Naive thymus-derived CD4-positive, alpha-beta T cell (primary cell): ENCODE data around the gene CAMTA1. TPM values are rescaled to one million over a fixed set of nuclear protein-coding genes. Genes with fewer than 3 reads are reported as not detected.
"Not testable (repeated sequence)": the region's sequence is repeated elsewhere in the genome, so short reads cannot be mapped to it uniquely, and the experiment has no call there.

Experiments
- ATAC-seq: fragments of 150-1000 bp; cut with Tn5 transposase; 2 replicates; pipeline ENCODE4 v1.10.0; 2021; ENCODE audit warnings: mild to moderate bottlenecking, moderate library complexity
- CTCF ChIA-PET: fragments of 350-600 bp; sonication (Branson Sonifier 250); formaldehyde crosslinking; loops from one replicate; lab custom pipeline; 2021; ENCODE audit warnings: antibody characterized with exemption; lab: Charles Lee
- POLR2A ChIA-PET: fragments of 350-600 bp; sonication (Branson Sonifier 250); formaldehyde crosslinking; loops from one replicate; lab custom pipeline; 2021; ENCODE audit warnings: antibody characterized with exemption, inconsistent platforms; lab: Charles Lee
- DNase-seq, 9 donors: peaks; one replicate each; pipeline versions ENCODE4 v3.0.0 to v3.0.0-alpha.2; 2020 to 2022; ENCODE audit warnings: mixed read lengths in 1 of 9
- H3K27ac ChIP-seq: one replicate; pipeline ENCODE4 v1.7.0; 2013; ENCODE audit warnings: mild to moderate bottlenecking, low read depth, low read length, moderate library complexity
- H3K27me3 ChIP-seq, 2 donors: one replicate each; pipeline ENCODE4 v1.7.0; 2013; ENCODE audit warnings: low read length in 2 of 2, mild to moderate bottlenecking in 2 of 2, moderate library complexity in 2 of 2; ENCODE audit not compliant: control insufficient read depth in 2 of 2, insufficient read depth in 2 of 2
- H3K36me3 ChIP-seq, 3 experiments: 1 replicate in 2 of 3; 2 replicates in 1 of 3; pipeline ENCODE4 v1.7.0; 2013; ENCODE audit warnings: low read length in 3 of 3, mild to moderate bottlenecking in 3 of 3, moderate library complexity in 1 of 3; ENCODE audit not compliant: insufficient read depth in 3 of 3, control insufficient read depth in 2 of 3
- H3K4me1 ChIP-seq, 2 donors: one replicate each; pipeline ENCODE4 v1.7.0; 2013; ENCODE audit warnings: low read length in 2 of 2, mild to moderate bottlenecking in 2 of 2, moderate library complexity in 1 of 2; ENCODE audit not compliant: control insufficient read depth in 2 of 2, insufficient read depth in 2 of 2
- H3K4me3 ChIP-seq: 2 replicates; pipeline ENCODE4 v1.7.0; 2013; ENCODE audit warnings: mild to moderate bottlenecking, low read length
- H3K9me3 ChIP-seq, 3 experiments: 1 replicate in 2 of 3; 2 replicates in 1 of 3; pipeline ENCODE4 v1.7.0; 2013; ENCODE audit warnings: low read length in 3 of 3; ENCODE audit not compliant: control insufficient read depth in 2 of 3
- H3K27ac Mint-ChIP-seq, 9 donors: one replicate each; pipeline ENCODE4 v1.8.0; 2020 to 2022; ENCODE audit warnings: mixed read lengths in 9 of 9, mild to moderate bottlenecking in 8 of 9, moderate library complexity in 5 of 9, inconsistent platforms in 2 of 9
- H3K27me3 Mint-ChIP-seq, 5 donors: one replicate each; pipeline ENCODE4 v1.8.0; 2021 to 2022; ENCODE audit warnings: mixed read lengths in 5 of 5, mild to moderate bottlenecking in 1 of 5
- H3K36me3 Mint-ChIP-seq, 5 donors: one replicate each; pipeline ENCODE4 v1.8.0; 2020 to 2022; ENCODE audit warnings: mixed read lengths in 5 of 5, mild to moderate bottlenecking in 3 of 5, inconsistent platforms in 1 of 5
- H3K4me1 Mint-ChIP-seq, 7 donors: one replicate each; pipeline ENCODE4 v1.8.0; 2020 to 2022; ENCODE audit warnings: mixed read lengths in 7 of 7, mild to moderate bottlenecking in 3 of 7, inconsistent platforms in 1 of 7
- H3K4me3 Mint-ChIP-seq, 10 donors: one replicate each; pipeline ENCODE4 v1.8.0; 2020 to 2022; ENCODE audit warnings: mild to moderate bottlenecking in 10 of 10, mixed read lengths in 10 of 10, moderate library complexity in 6 of 10, inconsistent platforms in 2 of 10
- H3K9me3 Mint-ChIP-seq, 11 donors: one replicate each; pipeline ENCODE4 v1.8.0; 2020 to 2022; ENCODE audit warnings: mixed read lengths in 11 of 11, mild to moderate bottlenecking in 4 of 11, inconsistent platforms in 1 of 11, moderate library complexity in 1 of 11
- intact Hi-C, 2 donors: fragments of 100-400 bp; cut with micrococcal nuclease; formaldehyde crosslinking; loops; one replicate each; pipeline ENCODE4 v1.15.1; 2023
- polyA plus RNA-seq, 2 donors: library from polyadenylated mRNA; unstranded; fragments of 300-500 nt; fragmentation: Illumina TruSeq; gene quantifications; one replicate each; pipeline ENCODE4 v1.2.3, GENCODE V29; 2021
- total RNA-seq, 6 experiments: library from RNA in 5 of 6; stranded (reverse) in 5 of 6; gene quantifications; 1 replicate in 5 of 6; 2 replicates in 1 of 6; pipeline ENCODE4 v1.2.3 and lab custom pipeline; 2021 to 2026

The CAMTA1 gene
- total and polyA plus RNA-seq, 7 experiments from 2014 or later: 38.1 to 68.6 (median 42.6) TPM

GRCh38 chr1:6831366-6831765, 46.1 kb downstream of the CAMTA1 start:
- Histone ChIP-seq H3K9me3 (no peaks in the 10 kb centered on the region), H3K27ac (no peak overlapping the region), H3K4me1 (no peaks in the 10 kb centered on the region), H3K4me3 (no peak overlapping the region), H3K27me3 (no peaks in the 10 kb centered on the region), H3K36me3 (peaks cover 0 to 7% (median 0%) of the 10 kb centered on the region in 3 experiments)
- H3K27ac Mint-ChIP-seq: peak overlapping the region in 1 of 9 donors; percentile 75
- intact Hi-C loops: no loop called here
- ChIA-PET CTCF (no interaction called here), POLR2A (no interaction called here)
- peaks cover 0 to 20% (median 14%) of the 10 kb centered on the region in 7 donors for H3K4me1 Mint-ChIP-seq
- no peak overlapping the region for H3K4me3 Mint-ChIP-seq
- ATAC-seq (no peak), DNase-seq (no peak)
- H3K27me3 Mint-ChIP-seq: no peaks in the 10 kb centered on the region
- H3K9me3 Mint-ChIP-seq: no peaks in the 10 kb centered on the region
- peaks cover 0 to 44% (median 19%) of the 10 kb centered on the region in 5 donors for H3K36me3 Mint-ChIP-seq

GRCh38 chr1:6832006-6832405, 46.8 kb downstream of the CAMTA1 start:
- H3K27ac Mint-ChIP-seq, H3K4me1 ChIP-seq, H3K36me3 ChIP-seq, intact Hi-C loops, H3K27ac ChIP-seq, DNase-seq, H3K4me3 Mint-ChIP-seq, H3K4me3 ChIP-seq, POLR2A ChIA-PET, H3K9me3 Mint-ChIP-seq, H3K27me3 Mint-ChIP-seq, ATAC-seq, H3K9me3 ChIP-seq, H3K27me3 ChIP-seq: not testable (repeated sequence)
- CTCF ChIA-PET: interaction anchor here (1.1 kb wide), 1 partner anchor 238 kb away, joined by 3 read pairs; no protein-coding TSS in a partner anchor
- H3K36me3 Mint-ChIP-seq: peaks cover 0 to 47% (median 20%) of the 10 kb centered on the region in 5 donors
- peaks cover 0 to 22% (median 14%) of the 10 kb centered on the region in 7 donors for H3K4me1 Mint-ChIP-seq

GRCh38 chr1:6832531-6833188, 47.4 kb downstream of the CAMTA1 start:
- Mint-ChIP-seq H3K27me3 (no peaks in the 10 kb centered on the region), H3K36me3 (peaks cover 0 to 41% (median 14%) of the 10 kb centered on the region in 5 donors), H3K9me3 (no peaks in the 10 kb centered on the region), H3K27ac (peak overlapping the region in 2 of 9 donors; percentile 4 to 42), H3K4me3 (no peak overlapping the region), H3K4me1 (peaks cover 0 to 16% (median 12%) of the 10 kb centered on the region in 7 donors)
- Histone ChIP-seq H3K9me3 (no peaks in the 10 kb centered on the region), H3K36me3 (peaks cover 0 to 7% (median 0%) of the 10 kb centered on the region in 3 experiments), H3K4me3 (no peak overlapping the region), H3K27me3 (no peaks in the 10 kb centered on the region), H3K4me1 (no peaks in the 10 kb centered on the region), H3K27ac (no peak overlapping the region)
- ChIA-PET POLR2A (no interaction called here), CTCF (interaction anchor here (1.1 kb wide), 1 partner anchor 237 kb away, joined by 3 read pairs; no protein-coding TSS in a partner anchor)
- ATAC-seq (no peak), DNase-seq (no peak)
- intact Hi-C loops: no loop called here

GRCh38 chr1:6833804-6834203, 48.5 kb downstream of the CAMTA1 start:
- no peak overlapping the region for H3K27ac Mint-ChIP-seq
- ChIA-PET POLR2A (no interaction called here), CTCF (no interaction called here)

GRCh38 chr1:6834366-6834765, 49.1 kb downstream of the CAMTA1 start:
- POLR2A ChIA-PET: no interaction called here
- ATAC-seq (no peak), DNase-seq (no peak)
- H3K4me1 Mint-ChIP-seq: peaks cover 0 to 15% (median 7%) of the 10 kb centered on the region in 7 donors
- H3K27me3 ChIP-seq: no peaks in the 10 kb centered on the region
- peaks cover 0 to 38% (median 10%) of the 10 kb centered on the region in 5 donors for H3K36me3 Mint-ChIP-seq
- no peak overlapping the region for H3K27ac ChIP-seq
- intact Hi-C loops: no loop called here
- no peaks in the 10 kb centered on the region for H3K9me3 ChIP-seq
- peaks cover 0 to 7% (median 0%) of the 10 kb centered on the region in 3 experiments for H3K36me3 ChIP-seq
- no peaks in the 10 kb centered on the region for H3K9me3 Mint-ChIP-seq
- H3K27ac Mint-ChIP-seq: no peak overlapping the region
- no peaks in the 10 kb centered on the region for H3K4me1 ChIP-seq
- H3K4me3 Mint-ChIP-seq: no peak overlapping the region
- no peak overlapping the region for H3K4me3 ChIP-seq
- CTCF ChIA-PET: no interaction called here
- H3K27me3 Mint-ChIP-seq: no peaks in the 10 kb centered on the region

More at GRCh38 chr1:6833804-6834203, 48.5 kb downstream of the CAMTA1 start:
- peaks cover 0 to 15% (median 7%) of the 10 kb centered on the region in 7 donors for H3K4me1 Mint-ChIP-seq
- H3K4me1 ChIP-seq: no peaks in the 10 kb centered on the region
- H3K27me3 ChIP-seq: no peaks in the 10 kb centered on the region
- no peaks in the 10 kb centered on the region for H3K9me3 Mint-ChIP-seq
- intact Hi-C loops: no loop called here
- no peaks in the 10 kb centered on the region for H3K9me3 ChIP-seq
- H3K4me3 Mint-ChIP-seq: no peak overlapping the region
- no peak for DNase-seq
- H3K36me3 Mint-ChIP-seq: peaks cover 0 to 41% (median 9%) of the 10 kb centered on the region in 5 donors
- no peak overlapping the region for H3K27ac ChIP-seq
- no peaks in the 10 kb centered on the region for H3K27me3 Mint-ChIP-seq
- ATAC-seq: no peak
- H3K4me3 ChIP-seq: no peak overlapping the region
- peaks cover 0 to 7% (median 0%) of the 10 kb centered on the region in 3 experiments for H3K36me3 ChIP-seq

- no peaks in the 10 kb centered on the region for H3K27me3 Mint-ChIP-seq
- ChIA-PET CTCF (no interaction called here), POLR2A (no interaction called here)
- H3K27ac Mint-ChIP-seq: no peak overlapping the region
- H3K27me3 ChIP-seq: no peaks in the 10 kb centered on the region
- H3K36me3 ChIP-seq: peaks cover 0 to 7% (median 0%) of the 10 kb centered on the region in 3 experiments
- peak overlapping the region in 1 of 10 donors; percentile 17 for H3K4me3 Mint-ChIP-seq
- H3K4me1 ChIP-seq: no peaks in the 10 kb centered on the region
- ATAC-seq (no peak), DNase-seq (no peak)
- H3K36me3 Mint-ChIP-seq: peaks cover under 1 to 42% (median 11%) of the 10 kb centered on the region in 5 donors
- H3K9me3 ChIP-seq: no peaks in the 10 kb centered on the region
- no peak overlapping the region for H3K4me3 ChIP-seq
- peaks cover 0 to 15% (median 9%) of the 10 kb centered on the region in 7 donors for H3K4me1 Mint-ChIP-seq
- no peaks in the 10 kb centered on the region for H3K9me3 Mint-ChIP-seq
- no peak overlapping the region for H3K27ac ChIP-seq
- intact Hi-C loops: no loop called here
Measured at GRCh38 chr1:6835139-6835538, 49.9 kb downstream of the CAMTA1 start.
